ENCODE measurements around the gene KMO. TPM values are rescaled to one million over a fixed set of nuclear protein-coding genes. Genes with fewer than 3 reads are reported as not detected.

Gene KMO
- polyA plus RNA-seq, 3 donors = 24.3 to 29.4 (median 26.3) TPM

DNA sequence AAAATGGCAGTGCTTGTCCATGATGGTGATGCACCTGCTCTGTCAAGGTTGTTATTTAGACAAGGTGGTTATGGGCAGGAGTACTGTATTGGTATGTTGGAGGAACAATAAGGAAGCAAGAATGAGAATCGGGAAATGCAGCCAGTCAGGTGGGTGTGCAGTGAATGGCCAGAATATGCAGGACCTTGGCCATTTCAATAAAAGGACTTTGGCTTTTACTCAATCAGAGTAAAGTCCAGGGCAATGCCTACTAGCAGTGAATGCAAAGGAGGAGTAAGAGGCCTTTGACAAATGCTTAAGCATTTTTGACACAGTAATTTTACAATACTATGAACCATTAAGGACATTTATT is 110.4 kb downstream of the KMO start:
- DNase-seq (ENCODE audit: low read depth in 3 of 3, low spot score in 2 of 3) = no peak

DNA sequence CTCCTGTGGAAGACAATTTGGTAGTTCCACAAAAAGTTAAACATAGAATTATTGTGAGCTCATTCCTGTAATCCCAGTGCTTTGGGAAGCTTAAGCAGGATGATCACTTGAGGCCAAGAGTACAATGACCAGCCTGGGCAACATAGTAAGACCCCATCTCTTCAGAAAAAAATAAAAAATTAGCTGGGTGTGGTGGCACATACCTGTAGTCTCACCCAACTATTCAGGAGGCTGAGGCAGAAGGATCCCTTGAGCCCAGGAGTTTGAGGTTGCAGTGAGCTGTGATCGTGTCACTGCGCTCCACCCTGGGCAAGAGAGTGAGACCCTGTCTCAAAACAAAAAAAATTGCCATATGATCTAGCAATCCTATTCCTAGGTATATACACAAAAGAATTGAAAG is 112.1 kb downstream of the KMO start:
- no peak for DNase-seq (ENCODE audit: low read depth in 3 of 3, low spot score in 2 of 3)

DNA sequence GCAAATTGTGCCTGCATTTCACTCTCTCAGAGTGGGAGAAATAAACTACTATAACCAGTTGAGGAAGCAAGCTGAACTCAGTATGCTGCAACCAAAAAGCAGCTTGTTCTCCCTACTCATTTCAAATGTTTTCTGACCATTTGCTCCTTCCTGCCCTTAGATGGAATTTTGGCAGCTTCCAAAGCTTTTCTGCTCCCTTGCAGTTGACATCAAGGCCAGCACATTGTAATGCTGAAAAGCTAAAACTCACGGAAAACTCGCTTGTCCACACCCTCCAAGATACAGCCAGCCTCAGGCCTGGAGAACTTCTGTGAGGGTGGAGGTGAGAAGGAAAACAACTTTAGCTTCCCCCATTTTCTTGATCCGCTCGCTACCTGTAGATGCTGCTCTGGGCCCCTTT is 113.0 kb downstream of the KMO start:
- no peak for DNase-seq (ENCODE audit: low read depth in 3 of 3, low spot score in 2 of 3)

Other genes with a start within 250 kb of the KMO start
- 1 to 10 TPM; 6.3 to 7.7 (median 6.4) TPM for gene RGS7, start 175.2 kb upstream of the KMO start, polyA plus RNA-seq (ENCODE audit: insufficient read length in 3 of 3)
- 100 to 1,000 TPM; 112 to 114 (median 114) TPM for gene FH, start 12.6 kb upstream of the KMO start, polyA plus RNA-seq (ENCODE audit: insufficient read length in 3 of 3)
- gene CHML, start 108.0 kb downstream of the KMO start, polyA plus RNA-seq (ENCODE audit: insufficient read length in 3 of 3) = 10 to 100 TPM; 22.3 to 29.4 (median 25.1) TPM
- 10 to 100 TPM; 47.7 to 58.3 (median 50.5) TPM for gene OPN3, start 108.0 kb downstream of the KMO start, polyA plus RNA-seq (ENCODE audit: insufficient read length in 3 of 3)
- under 1 TPM; 0.42 to 0.51 (median 0.44) TPM for gene WDR64, start 119.9 kb downstream of the KMO start, polyA plus RNA-seq (ENCODE audit: insufficient read length in 3 of 3)